ENCODE results near the gene MRPL17.
"Not testable (repeated sequence)": the region's sequence is repeated elsewhere in the genome, so short reads cannot be mapped to it uniquely, and the experiment has no call there.

Gene MRPL17

DNA sequence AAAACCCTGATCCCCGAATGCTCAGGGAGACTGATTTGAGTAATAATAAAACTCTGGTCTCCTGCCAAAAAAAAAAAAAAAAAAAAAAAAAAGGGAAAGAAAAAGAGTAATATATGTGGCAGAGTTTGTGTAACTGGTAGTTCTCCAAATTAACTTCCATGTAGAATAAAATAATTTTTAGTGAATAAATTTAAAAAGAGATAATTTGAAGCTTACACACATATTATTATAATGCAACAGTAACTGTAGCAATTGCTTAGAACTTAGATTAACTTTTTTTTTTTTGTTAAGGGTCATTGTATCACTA lies 11.0 kb upstream of the MRPL17 start:
- TF ChIP-seq, protein P1, sequence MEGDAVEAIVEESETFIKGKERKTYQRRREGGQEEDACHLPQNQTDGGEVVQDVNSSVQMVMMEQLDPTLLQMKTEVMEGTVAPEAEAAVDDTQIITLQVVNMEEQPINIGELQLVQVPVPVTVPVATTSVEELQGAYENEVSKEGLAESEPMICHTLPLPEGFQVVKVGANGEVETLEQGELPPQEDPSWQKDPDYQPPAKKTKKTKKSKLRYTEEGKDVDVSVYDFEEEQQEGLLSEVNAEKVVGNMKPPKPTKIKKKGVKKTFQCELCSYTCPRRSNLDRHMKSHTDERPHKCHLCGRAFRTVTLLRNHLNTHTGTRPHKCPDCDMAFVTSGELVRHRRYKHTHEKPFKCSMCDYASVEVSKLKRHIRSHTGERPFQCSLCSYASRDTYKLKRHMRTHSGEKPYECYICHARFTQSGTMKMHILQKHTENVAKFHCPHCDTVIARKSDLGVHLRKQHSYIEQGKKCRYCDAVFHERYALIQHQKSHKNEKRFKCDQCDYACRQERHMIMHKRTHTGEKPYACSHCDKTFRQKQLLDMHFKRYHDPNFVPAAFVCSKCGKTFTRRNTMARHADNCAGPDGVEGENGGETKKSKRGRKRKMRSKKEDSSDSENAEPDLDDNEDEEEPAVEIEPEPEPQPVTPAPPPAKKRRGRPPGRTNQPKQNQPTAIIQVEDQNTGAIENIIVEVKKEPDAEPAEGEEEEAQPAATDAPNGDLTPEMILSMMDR (IDR thresholded peaks at IDR 0.05), result no peak
- H3K4me3 ChIP-seq, result no peak overlapping the region
- DNase-seq (ENCODE audit: low spot score), result no peak
- H3K27ac ChIP-seq, result peak overlapping the region in 1 of 2 donors; percentile 52

DNA sequence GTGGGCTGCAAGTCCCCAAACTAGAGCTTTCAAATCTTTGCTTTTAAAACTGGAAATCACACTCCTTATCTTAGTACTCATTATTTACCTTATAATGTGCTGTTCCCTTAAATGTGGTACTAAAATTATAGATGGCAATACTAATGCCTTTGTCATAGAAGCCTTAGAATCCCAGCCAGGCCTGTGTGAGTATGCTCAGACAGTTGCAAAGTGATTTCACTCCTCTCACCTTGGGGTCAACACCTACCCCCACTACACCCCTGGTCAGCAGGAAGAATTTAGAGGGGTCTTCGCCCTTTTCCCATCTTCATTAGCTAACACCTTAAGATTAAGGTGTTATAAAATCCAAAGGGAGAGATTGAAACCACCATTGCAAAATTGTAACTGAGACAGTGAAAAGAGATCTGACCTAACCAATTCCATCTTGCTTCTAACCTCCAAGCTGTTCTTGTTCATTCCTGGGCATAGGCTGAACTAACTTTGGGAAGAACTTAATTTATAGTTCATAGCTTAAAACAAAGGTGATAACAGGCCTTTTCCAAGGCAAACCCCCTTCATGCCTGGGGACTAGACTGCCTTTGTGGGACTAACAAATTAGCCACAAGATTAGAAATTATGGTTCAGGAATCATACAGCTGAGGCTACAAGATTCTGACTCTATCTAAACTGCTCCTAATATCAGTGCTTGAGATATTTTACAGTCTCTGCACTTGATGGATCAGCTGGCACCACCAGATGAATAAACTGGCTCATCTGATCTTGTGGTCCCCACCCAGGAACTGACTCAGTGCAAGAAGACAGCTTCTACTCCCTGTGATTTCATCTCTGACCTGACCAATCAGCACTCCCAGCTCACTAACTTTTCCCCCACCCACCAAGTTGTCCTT lies 10.4 kb upstream of the MRPL17 start:
- H3K27ac ChIP-seq, result peak overlapping the region in 1 of 2 donors; percentile 65
- TF ChIP-seq, protein P1 (IDR thresholded peaks at IDR 0.05), result no peak
- no peak for DNase-seq (ENCODE audit: low spot score)
- H3K4me3 ChIP-seq, result no peak overlapping the region

DNA sequence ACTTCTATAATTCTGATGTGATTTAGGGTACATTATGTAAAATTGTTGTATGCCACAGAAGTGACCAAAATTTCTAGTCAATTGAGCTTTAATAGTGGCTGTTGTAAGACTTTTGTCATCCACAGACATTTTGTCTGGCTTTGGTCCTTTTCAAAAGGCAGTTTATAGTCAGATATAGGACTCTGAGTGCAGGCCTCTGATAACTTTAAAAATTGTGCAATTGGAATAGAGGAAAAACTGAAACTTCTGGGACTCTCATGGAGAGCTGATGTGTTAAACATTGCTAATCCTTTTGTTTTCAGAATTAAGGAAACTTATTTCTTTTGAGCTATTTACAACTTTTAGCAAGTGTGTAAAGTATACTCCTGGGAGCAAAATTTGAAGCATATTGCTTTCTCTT lies 9.0 kb upstream of the MRPL17 start:
- no peak overlapping the region for H3K27ac ChIP-seq
- no peak overlapping the region for H3K4me3 ChIP-seq
- no peak for DNase-seq (ENCODE audit: low spot score)
- TF ChIP-seq, protein P1 (IDR thresholded peaks at IDR 0.05), result no peak

DNA sequence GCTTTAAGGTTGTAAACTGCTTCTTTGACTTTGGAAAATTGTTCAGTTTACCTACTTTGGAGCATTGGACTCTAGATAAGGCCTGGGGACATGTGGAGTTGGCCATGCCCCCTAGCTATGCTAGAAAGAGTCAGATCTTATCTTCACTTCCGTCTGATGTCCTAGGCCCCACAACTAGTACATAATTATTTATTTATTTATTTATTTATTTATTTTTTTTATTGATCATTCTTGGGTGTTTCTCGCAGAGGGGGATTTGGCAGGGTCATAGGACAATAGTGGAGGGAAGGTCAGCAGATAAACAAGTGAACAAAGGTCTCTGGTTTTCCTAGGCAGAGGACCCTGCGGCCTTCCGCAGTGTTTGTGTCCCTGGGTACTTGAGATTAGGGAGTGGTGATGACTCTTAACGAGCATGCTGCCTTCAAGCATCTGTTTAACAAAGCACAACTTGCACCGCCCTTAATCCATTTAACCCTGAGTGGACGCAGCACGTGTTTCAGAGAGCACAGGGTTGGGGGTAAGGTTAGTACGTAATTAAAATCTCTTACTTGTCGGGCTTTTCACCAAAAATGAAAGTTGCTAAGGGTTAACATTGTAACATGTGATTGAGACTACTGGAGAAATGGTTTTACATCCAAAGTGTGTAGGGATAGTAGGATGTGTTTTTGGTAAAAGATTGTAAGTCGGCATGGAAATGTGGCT lies 7.4 kb upstream of the MRPL17 start:
- H3K4me3 ChIP-seq; H3K27ac ChIP-seq; DNase-seq (ENCODE audit: low spot score): not testable (repeated sequence)

DNA sequence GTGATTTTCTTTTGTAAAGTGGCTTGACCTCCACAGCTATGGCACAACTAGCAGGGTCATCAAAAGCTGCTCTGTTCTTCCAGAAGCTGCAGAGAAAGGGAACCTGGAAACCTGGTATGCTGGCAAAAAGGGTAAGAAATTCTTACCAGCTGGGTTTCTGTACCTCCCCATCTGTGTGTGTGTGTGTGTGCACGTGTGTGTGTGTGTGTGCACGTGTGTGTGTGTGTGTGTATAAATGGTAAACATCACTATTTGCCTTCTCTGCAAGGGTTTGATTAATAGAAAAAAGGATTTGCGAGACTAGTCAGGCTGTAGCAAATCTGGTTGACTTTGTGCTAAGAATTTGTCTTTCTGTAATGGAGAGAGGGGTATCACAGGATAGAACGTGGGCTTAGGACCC lies 4.7 kb upstream of the MRPL17 start:
- TF ChIP-seq, protein P1 (IDR thresholded peaks at IDR 0.05), result no peak
- no peak for DNase-seq (ENCODE audit: low spot score)
- H3K4me3 ChIP-seq, result no peak overlapping the region
- no peak overlapping the region for H3K27ac ChIP-seq

DNA sequence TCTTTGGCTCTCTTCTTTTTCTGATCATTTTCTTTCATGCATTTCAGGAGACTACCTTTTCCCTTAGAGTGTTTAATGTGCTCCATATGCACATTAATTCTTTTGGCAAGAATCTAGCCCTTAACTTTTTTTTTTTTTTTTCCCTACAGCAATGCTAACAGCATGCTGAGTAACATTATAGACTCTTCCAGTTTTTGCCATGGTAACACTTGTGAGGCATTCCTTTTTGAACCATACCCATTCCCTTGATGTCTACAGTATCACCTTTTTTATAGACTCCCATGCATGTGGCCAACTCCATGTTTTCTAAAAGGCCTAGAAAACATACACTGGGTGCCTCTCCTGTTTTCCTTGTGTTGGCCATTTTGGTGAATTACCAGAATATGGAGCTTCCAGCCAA lies 2.9 kb upstream of the MRPL17 start:
- no peak overlapping the region for H3K27ac ChIP-seq
- no peak overlapping the region for H3K4me3 ChIP-seq
- DNase-seq (ENCODE audit: low spot score), result no peak
- TF ChIP-seq, protein P1 (IDR thresholded peaks at IDR 0.05), result no peak

DNA sequence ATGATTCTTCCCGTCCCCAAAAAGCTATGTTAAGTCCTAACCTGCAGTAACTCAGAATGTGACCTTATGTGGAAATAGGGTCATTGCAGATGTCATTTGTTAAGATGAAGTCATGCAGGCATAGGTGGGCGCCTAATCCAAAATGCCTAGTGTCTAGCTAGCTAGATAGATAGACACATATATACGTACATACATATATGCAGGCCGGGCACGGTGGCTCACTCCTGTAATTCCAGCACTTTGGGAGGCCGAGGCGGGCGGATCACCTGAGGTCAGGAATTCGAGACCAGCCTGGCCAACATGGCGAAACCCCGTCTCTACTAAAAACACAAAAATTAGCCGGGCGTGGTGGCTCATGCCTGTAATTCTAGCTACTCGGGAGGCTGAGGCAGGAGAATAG lies 928 bp upstream of the MRPL17 start:
- DNase-seq (ENCODE audit: low spot score), result not testable (repeated sequence)
- peak overlapping the region in 1 of 2 donors; percentile 94 for H3K27ac ChIP-seq
- H3K4me3 ChIP-seq, result peak overlapping the region; percentile 95

DNA sequence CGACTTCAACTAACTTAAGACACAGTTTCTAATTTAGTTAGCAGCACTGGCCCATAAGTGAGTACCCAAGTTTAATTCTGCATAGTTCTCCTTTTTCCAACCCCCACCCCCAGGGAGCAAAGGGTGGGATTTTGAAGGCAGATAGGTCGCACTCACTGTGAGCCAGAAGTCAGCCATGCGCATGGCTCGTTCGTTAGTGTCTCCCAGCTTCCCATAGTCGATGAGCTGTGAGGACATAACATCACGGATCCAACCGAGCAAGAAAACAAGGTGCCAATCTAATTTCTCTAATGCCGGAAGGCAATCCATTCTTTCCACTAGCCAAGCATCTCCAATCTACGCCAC lies 577 bp downstream of the MRPL17 start:
- Histone ChIP-seq H3K4me3 (peak overlapping the region; percentile 95), H3K27ac (peak overlapping the region; percentile 88 to 94)
- no peak for DNase-seq (ENCODE audit: low spot score)
- TF ChIP-seq, protein P1 (IDR thresholded peaks at IDR 0.05), result no peak
